A673 (cell line): ENCODE data around the gene CLK1.

Experiments
- EZH2 ChIP-seq: fragments of 200-600 bp; sonication (generic); IDR thresholded peaks from 2 replicates; pipeline ENCODE4 v1.6.1; 2017; ENCODE audit warnings: borderline replicate concordance, low read depth, mild to moderate bottlenecking, mixed read lengths, antibody characterized with exemption, low read length; ENCODE audit not compliant: poor library complexity, severe bottlenecking
- TF ChIP-seq, protein P1 (sequence below): fragments of 300-800, 200-600 bp; sonication (generic); conservative IDR thresholded peaks from 2 replicates; pipeline ENCODE4 v1.5.1; 2017; ENCODE audit warnings: low read depth, mild to moderate bottlenecking, antibody characterized with exemption, low read length, moderate library complexity, mixed read lengths

DNA sequence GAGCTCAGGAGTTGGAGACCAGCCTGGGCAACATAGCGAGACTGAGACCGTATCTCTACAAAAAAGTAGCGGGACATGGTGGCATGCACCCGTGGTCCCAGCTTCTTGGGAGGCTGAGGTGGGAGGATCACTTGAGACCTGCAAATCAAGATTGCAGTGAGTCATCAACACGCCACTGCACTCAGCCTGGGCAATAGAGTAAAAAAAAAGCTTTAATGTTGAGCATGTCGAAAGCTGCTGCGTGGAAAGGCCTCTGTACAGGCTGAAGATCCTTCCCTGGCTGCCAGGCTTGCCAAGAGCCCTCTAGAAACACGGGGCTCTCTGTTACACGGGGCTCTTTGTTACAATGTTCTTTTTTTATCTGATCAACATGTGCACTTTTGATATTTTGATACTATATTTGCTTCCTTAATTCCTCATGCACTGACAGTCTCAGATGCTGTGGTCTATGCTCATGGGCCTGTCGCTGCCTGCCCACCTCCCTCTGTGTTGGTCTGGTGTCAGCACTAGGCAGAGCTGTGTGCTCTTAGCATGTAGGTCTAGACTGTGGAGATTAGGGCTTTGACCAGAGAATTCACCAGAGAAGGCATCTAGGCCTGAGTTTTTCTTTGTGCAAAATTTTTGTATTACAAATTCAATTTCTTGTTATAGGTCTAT lies 18.7 kb downstream of the CLK1 start:
- TF ChIP-seq, protein P1, sequence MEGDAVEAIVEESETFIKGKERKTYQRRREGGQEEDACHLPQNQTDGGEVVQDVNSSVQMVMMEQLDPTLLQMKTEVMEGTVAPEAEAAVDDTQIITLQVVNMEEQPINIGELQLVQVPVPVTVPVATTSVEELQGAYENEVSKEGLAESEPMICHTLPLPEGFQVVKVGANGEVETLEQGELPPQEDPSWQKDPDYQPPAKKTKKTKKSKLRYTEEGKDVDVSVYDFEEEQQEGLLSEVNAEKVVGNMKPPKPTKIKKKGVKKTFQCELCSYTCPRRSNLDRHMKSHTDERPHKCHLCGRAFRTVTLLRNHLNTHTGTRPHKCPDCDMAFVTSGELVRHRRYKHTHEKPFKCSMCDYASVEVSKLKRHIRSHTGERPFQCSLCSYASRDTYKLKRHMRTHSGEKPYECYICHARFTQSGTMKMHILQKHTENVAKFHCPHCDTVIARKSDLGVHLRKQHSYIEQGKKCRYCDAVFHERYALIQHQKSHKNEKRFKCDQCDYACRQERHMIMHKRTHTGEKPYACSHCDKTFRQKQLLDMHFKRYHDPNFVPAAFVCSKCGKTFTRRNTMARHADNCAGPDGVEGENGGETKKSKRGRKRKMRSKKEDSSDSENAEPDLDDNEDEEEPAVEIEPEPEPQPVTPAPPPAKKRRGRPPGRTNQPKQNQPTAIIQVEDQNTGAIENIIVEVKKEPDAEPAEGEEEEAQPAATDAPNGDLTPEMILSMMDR: no peak
- no peak for TF ChIP-seq EZH2
